Hepatocyte (in vitro differentiated cells): ENCODE results near the gene TIMM50. TPM values are rescaled to one million over a fixed set of nuclear protein-coding genes. Genes with fewer than 3 reads are reported as not detected.

Source experiments
- DNase-seq: peaks from one replicate; pipeline ENCODE4 v3.0.0-alpha.2; 2016; ENCODE audit warnings: low spot score
- H2AFZ ChIP-seq: fragments of 200-600 bp; sonication (generic); 2 replicates; pipeline ENCODE4 v1.6.0; 2016; ENCODE audit warnings: antibody characterized with exemption, mild to moderate bottlenecking
- H3K27ac ChIP-seq: fragments of 200-600 bp; sonication (generic); 2 replicates; pipeline ENCODE4 v1.5.1; 2016; ENCODE audit warnings: mild to moderate bottlenecking
- H3K27me3 ChIP-seq: fragments of 200-600 bp; sonication (generic); 2 replicates; pipeline ENCODE4 v1.6.1; 2016
- H3K36me3 ChIP-seq: fragments of 200-600 bp; sonication (generic); replicated peaks from 2 replicates; pipeline ENCODE4 v1.5.1; 2016; ENCODE audit warnings: low read depth; ENCODE audit not compliant: insufficient read depth
- H3K4me1 ChIP-seq: fragments of 200-600 bp; sonication (generic); 2 replicates; pipeline ENCODE4 v1.5.1; 2016; ENCODE audit warnings: mild to moderate bottlenecking, moderate library complexity; ENCODE audit not compliant: insufficient read depth
- H3K4me2 ChIP-seq: fragments of 200-600 bp; sonication (generic); 2 replicates; pipeline ENCODE4 v1.6.0; 2016
- H3K4me3 ChIP-seq: fragments of 200-600 bp; sonication (generic); 2 replicates; pipeline ENCODE4 v1.5.1; 2016; ENCODE audit warnings: mild to moderate bottlenecking
- H3K79me2 ChIP-seq: fragments of 200-600 bp; sonication (generic); 2 replicates; pipeline ENCODE4 v1.6.0; 2017; ENCODE audit warnings: mild to moderate bottlenecking
- H3K9me2 ChIP-seq: fragments of 200-600 bp; sonication (generic); replicated peaks from 2 replicates; pipeline ENCODE4 v1.6.0; 2017; ENCODE audit warnings: mild to moderate bottlenecking; ENCODE audit not compliant: insufficient read depth
- H3K9me3 ChIP-seq: fragments of 200-600 bp; sonication (generic); 2 replicates; pipeline ENCODE4 v1.5.1; 2016; ENCODE audit warnings: low read depth, mild to moderate bottlenecking
- H4K20me1 ChIP-seq: fragments of 200-600 bp; sonication (generic); 2 replicates; pipeline ENCODE4 v1.6.0; 2016; ENCODE audit warnings: mild to moderate bottlenecking; ENCODE audit not compliant: insufficient read depth, poor library complexity, severe bottlenecking
- EZH2 ChIP-seq: fragments of 200-600 bp; sonication (generic); IDR thresholded peaks from 2 replicates; pipeline ENCODE4 v1.6.1; 2016; ENCODE audit warnings: antibody characterized with exemption, mild to moderate bottlenecking, borderline replicate concordance
- EZH2phosphoT487 ChIP-seq: fragments of 200-600 bp; sonication (generic); IDR thresholded peaks from one replicate; pipeline ENCODE4 v1.6.1; 2018; ENCODE audit warnings: antibody characterized with exemption, mild to moderate bottlenecking, low read depth, moderate library complexity; ENCODE audit not compliant: unreplicated experiment, severe bottlenecking
- WGBS: methylation state at CpG from one replicate; pipeline ENCODE4 v1.1.6; 2016; ENCODE audit warnings: low lambda C conversion rate; ENCODE audit errors: missing lambda C conversion rate; 5-methylcytosine and 5-hydroxymethylcytosine counted together
- polyA plus RNA-seq: library from polyadenylated mRNA; unstranded; fragments of >200 nt; fragmentation: Nextera tagmentation; extraction: Ambion mirVana; gene quantifications from 2 replicates; pipeline ENCODE4 v1.2.1, GENCODE V29; 2016
- total RNA-seq: library from RNA; depleted of rRNA; stranded (reverse); fragments of >200 nt; gene quantifications from 2 replicates; pipeline ENCODE4 v1.2.3, GENCODE V29; 2014
- TF ChIP-seq, protein P1 (sequence below): fragments of 200-600 bp; sonication (generic); IDR thresholded peaks from 2 replicates; pipeline ENCODE4 v1.5.1; 2016; ENCODE audit warnings: antibody characterized with exemption, mild to moderate bottlenecking; ENCODE audit not compliant: poor library complexity

Gene TIMM50
- total and polyA plus RNA-seq, 2 experiments from 2014 or later = 57.2 to 61.7 TPM

DNA sequence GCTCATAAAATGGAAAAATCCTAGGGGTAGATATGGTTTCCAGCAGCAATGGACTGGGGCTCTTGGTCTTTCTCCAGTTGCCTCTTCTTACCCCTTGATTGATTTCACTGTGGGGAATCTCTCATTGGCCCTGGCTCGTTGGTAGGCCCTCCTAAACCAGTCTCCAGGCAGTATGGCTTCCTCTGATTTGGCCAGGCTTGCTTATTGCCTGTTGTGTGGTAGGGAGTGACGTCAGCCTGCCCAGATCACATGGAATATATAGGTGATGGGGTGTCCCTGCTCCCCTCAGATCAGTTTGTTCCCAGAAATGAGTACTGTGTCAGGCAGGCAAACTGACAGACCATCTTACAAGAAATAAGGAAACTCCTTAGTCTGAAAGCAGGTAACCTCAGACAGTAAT lies 28.6 kb downstream of the TIMM50 start:
- Histone ChIP-seq H3K36me3 (no peaks in the 10 kb centered on the region), H2AFZ (no peak overlapping the region), H3K27ac (no peak overlapping the region), H3K9me2 (no peaks in the 10 kb centered on the region), H3K4me1 (peaks cover 6% of the 10 kb centered on the region), H3K4me2 (no peak overlapping the region), H3K9me3 (no peaks in the 10 kb centered on the region), H4K20me1 (no peaks in the 10 kb centered on the region), H3K27me3 (peaks cover 48% of the 10 kb centered on the region), H3K79me2 (no peaks in the 10 kb centered on the region), H3K4me3 (no peak overlapping the region)
- 64% methylated on average over 2 of the region's 2 CpGs for WGBS
- TF ChIP-seq, protein P1, sequence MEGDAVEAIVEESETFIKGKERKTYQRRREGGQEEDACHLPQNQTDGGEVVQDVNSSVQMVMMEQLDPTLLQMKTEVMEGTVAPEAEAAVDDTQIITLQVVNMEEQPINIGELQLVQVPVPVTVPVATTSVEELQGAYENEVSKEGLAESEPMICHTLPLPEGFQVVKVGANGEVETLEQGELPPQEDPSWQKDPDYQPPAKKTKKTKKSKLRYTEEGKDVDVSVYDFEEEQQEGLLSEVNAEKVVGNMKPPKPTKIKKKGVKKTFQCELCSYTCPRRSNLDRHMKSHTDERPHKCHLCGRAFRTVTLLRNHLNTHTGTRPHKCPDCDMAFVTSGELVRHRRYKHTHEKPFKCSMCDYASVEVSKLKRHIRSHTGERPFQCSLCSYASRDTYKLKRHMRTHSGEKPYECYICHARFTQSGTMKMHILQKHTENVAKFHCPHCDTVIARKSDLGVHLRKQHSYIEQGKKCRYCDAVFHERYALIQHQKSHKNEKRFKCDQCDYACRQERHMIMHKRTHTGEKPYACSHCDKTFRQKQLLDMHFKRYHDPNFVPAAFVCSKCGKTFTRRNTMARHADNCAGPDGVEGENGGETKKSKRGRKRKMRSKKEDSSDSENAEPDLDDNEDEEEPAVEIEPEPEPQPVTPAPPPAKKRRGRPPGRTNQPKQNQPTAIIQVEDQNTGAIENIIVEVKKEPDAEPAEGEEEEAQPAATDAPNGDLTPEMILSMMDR = no peak
- no peak for TF ChIP-seq EZH2
- TF ChIP-seq EZH2phosphoT487 = no peak
- DNase-seq = no peak

DNA sequence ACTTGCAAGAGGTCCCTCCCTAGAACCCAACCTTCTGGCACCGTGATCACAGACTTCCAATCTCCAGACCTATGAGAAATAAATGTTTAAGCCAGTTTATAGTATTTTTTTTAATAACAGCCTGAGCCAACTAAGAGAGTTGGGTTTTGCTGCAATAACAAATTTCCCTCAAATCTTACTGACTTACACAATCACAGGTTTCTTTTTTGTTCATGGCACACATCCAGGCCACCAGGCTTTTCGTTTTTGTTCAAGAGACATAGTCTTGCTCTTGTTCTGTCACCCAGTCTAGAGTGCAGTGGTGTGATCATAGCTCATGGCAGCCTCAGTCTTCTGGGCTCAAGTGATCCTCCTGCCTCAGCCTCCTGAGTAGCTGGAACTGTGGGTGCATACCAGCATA lies 32.4 kb downstream of the TIMM50 start:
- Histone ChIP-seq H3K27ac (no peak overlapping the region), H3K27me3 (peaks cover 61% of the 10 kb centered on the region), H3K4me1 (no peaks in the 10 kb centered on the region), H3K9me3 (no peaks in the 10 kb centered on the region), H3K36me3 (no peaks in the 10 kb centered on the region), H4K20me1 (no peaks in the 10 kb centered on the region), H3K9me2 (no peaks in the 10 kb centered on the region), H3K79me2 (no peaks in the 10 kb centered on the region), H3K4me2 (no peak overlapping the region), H3K4me3 (no peak overlapping the region), H2AFZ (no peak overlapping the region)
- DNase-seq = no peak
- WGBS = 79% methylated on average over 2 of the region's 2 CpGs
- TF ChIP-seq EZH2 (no peak), EZH2phosphoT487 (no peak)
- TF ChIP-seq, protein P1 = no peak

DNA sequence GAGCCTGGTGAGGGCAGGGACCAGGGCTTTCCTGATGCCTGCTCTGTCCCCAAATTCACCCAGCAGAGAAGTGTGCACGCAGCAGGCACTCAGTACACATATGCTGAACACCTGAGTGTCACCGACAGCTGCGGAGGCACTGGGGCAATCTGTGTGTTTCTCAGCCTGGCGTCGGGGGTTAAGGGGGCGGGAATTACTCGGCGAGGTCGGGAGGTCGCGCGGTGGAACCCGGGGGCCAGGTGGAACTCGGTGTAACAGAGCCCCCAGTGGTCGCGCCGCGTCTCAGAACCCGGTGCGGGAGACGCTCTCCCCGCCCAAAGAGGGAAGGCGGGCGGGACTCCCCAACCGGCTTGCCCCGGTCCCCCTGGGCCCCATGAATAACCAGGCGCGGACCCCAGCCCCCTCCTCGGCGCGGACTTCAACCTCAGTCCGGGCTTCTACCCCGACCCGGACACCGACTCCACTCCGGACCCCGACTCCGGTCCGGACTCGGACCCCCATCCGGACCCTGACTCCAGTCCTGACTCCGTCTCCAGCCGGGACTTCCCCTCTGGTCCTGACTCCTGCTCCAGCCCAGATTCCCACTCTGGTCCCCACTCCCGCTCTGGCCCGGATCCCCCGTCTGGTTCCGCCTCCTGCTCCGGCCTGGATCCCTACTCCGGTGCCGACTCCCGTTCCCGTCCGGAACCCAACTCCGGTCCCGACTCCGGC lies 34.4 kb downstream of the TIMM50 start, which contains the start of gene SELENOV:
TSS of gene SELENOV (plus strand) at position 300 of the 711 bp plus-strand sequence. CDS start at position 374, 74 bp downstream.
- H3K9me2 ChIP-seq = no peaks in the 10 kb centered on the region
- H3K27ac ChIP-seq = no peak within 1 kb of the TSS
- H3K27me3 ChIP-seq = peaks cover 46% of the 10 kb centered on the region
- peak within 1 kb of the TSS; percentile 28 for H3K4me3 ChIP-seq
- H2AFZ ChIP-seq = peak within 1 kb of the TSS; percentile 86
- H3K9me3 ChIP-seq = no peaks in the 10 kb centered on the region
- H3K4me2 ChIP-seq = peak within 1 kb of the TSS; percentile 88
- H3K4me1 ChIP-seq = no peaks in the 10 kb centered on the region
- under 1% methylated on average over 25 of the region's 56 CpGs for whole genome bisulfite sequencing
- H4K20me1 ChIP-seq = no peaks in the 10 kb centered on the region
- H3K36me3 ChIP-seq = no peaks in the 10 kb centered on the region
- H3K79me2 ChIP-seq = no peaks in the 10 kb centered on the region
- peak; percentile 61 for DNase-seq
- TF ChIP-seq, protein P1 = peak; percentile 33
- no peak for TF ChIP-seq EZH2
- no peak for TF ChIP-seq EZH2phosphoT487
